Left colon (tissue), 2 donors: ENCODE data around the gene SLC43A2. TPM values are rescaled to one million over a fixed set of nuclear protein-coding genes. Genes with fewer than 3 reads are reported as not detected.
A peak's percentile ranks its signal among the peaks of the same experiment; 100 is the strongest.

ENCODE experiments used
- ATAC-seq: fragments of 200-7000 bp; cut with Tn5 transposase; one replicate; pipeline ENCODE4 v1.9.1; 2020; ENCODE audit warnings: mild to moderate bottlenecking, moderate library complexity
- DNase-seq, 2 donors: peaks; one replicate each; pipeline ENCODE4 v3.0.0-alpha.2; 2020
- intact Hi-C, 2 donors: fragments of 100-400 bp; cut with DNase I in 1 of 2; cut with micrococcal nuclease in 1 of 2; formaldehyde crosslinking; loops; one replicate each; pipeline versions ENCODE4 v1.11.2 to v1.14.0; 2022; cut with DNase I, micrococcal nuclease
- total RNA-seq, 2 donors: library from RNA; stranded (reverse); fragmentation: NEBNext Ultra II Directional; extraction: Animal tissue kit (Norgen Biotek cat#: 25700); gene quantifications; one replicate each; pipeline ENCODE4 v1.2.1, GENCODE V29; 2021
- donor health status: DM: no; HTN: no; CAD: no.
- donor health status: DM: yes; HTN: yes; CAD: no.

The SLC43A2 gene
- total RNA-seq, 2 donors from 2014 or later: 19.4 to 22.8 TPM

GRCh38 chr17:1628856-1629503 lies 346 bp upstream of the SLC43A2 start:
- peak; percentile 85 for ATAC-seq
- intact Hi-C loops: loop anchor here in 1 of 2 donors (5.0 kb wide), 1 partner anchor 52 kb away; no protein-coding TSS in a partner anchor
- peak; percentile 95 for DNase-seq

DNA sequence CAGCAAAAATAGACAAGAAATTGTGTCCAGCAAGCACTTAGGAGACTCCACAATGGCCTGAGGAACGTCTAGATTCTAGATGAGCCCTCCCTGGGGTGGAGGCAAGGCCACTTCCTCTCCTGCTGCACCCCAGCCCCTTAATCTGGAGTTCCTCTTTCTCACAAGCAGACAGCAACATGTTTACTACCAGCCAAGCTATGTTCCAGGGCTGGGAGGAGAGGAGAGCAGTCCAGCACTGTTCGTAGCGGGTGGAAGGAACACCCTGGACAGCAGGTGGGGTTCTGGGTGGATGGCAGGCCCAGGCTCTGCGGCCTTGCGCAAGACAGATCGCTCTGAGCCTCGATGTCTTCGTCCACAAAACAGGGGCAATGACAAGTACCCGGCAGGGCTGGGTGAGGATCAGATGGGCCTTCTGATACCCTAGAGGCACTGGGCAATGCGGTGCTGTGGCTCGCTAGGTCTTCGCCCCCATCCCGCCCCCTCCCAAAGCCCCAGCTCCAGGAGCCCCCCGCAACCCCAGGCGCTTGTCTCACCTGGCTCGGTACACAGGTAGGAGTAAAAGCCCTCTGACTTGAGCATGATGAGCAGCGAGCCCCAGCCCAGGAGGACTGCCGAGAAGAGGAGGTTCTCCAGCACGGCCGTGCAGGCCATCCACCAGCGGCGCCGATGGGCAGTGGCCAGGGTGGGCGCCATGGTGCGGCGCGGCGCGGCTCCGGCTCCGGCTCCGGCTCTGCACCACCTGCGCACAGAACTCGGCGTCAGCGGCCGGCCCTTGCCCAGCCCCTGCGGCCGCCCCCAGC lies 1.3 kb downstream of the SLC43A2 start:
- intact Hi-C loops: loop anchor here in 1 of 2 donors (5.0 kb wide), 1 partner anchor 50 kb away; no protein-coding TSS in a partner anchor
- ATAC-seq (no peak), DNase-seq (peak in 1 of 2 donors; percentile 28)

GRCh38 chr17:1626333-1626732 lies 2.3 kb downstream of the SLC43A2 start:
- DNase-seq: no peak
- ATAC-seq: no peak
- intact Hi-C loops: loop anchor here in 1 of 2 donors (5.0 kb wide), 1 partner anchor 49 kb away; no protein-coding TSS in a partner anchor

- DNase-seq (no peak), ATAC-seq (no peak)
Measured at GRCh38 chr17:1625581-1625980, 3.1 kb downstream of the SLC43A2 start.

DNA sequence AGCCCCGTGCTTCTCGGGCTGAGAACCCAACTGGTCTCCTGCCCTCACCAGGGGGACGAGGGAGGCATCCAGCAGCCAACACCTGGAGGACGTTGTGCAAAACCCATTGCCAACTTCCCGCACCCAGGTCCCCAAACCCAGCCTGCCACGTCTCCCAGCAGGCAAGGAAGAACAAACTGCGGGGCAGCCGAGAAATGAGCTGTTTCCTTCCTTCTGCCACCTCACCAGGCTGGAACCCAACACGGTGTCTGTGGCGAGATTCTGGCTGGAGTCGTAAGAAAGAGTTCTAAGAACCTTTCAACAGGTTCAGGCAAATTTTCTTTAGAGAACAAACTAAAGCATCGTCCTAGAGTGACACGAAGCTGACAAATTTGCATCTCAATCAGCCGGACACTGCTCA lies 3.6 kb downstream of the SLC43A2 start:
- DNase-seq (no peak), ATAC-seq (no peak)
- intact Hi-C loops: loop anchor here in 1 of 2 donors (5.0 kb wide), 1 partner anchor 48 kb away; no protein-coding TSS in a partner anchor

More at GRCh38 chr17:1625581-1625980, 3.1 kb downstream of the SLC43A2 start:
- intact Hi-C loops: loop anchor here in 1 of 2 donors (5.0 kb wide), 1 partner anchor 48 kb away; no protein-coding TSS in a partner anchor

- no peak for DNase-seq
- ATAC-seq: no peak
- intact Hi-C loops: loop anchor here in 1 of 2 donors (5.0 kb wide), 1 partner anchor 47 kb away; no protein-coding TSS in a partner anchor
Measured at GRCh38 chr17:1624650-1625049, 4.0 kb downstream of the SLC43A2 start.

- intact Hi-C loops: no loop called here
- no peak for DNase-seq
- no peak for ATAC-seq
Measured at GRCh38 chr17:1623057-1623630, 5.5 kb downstream of the SLC43A2 start.

DNA sequence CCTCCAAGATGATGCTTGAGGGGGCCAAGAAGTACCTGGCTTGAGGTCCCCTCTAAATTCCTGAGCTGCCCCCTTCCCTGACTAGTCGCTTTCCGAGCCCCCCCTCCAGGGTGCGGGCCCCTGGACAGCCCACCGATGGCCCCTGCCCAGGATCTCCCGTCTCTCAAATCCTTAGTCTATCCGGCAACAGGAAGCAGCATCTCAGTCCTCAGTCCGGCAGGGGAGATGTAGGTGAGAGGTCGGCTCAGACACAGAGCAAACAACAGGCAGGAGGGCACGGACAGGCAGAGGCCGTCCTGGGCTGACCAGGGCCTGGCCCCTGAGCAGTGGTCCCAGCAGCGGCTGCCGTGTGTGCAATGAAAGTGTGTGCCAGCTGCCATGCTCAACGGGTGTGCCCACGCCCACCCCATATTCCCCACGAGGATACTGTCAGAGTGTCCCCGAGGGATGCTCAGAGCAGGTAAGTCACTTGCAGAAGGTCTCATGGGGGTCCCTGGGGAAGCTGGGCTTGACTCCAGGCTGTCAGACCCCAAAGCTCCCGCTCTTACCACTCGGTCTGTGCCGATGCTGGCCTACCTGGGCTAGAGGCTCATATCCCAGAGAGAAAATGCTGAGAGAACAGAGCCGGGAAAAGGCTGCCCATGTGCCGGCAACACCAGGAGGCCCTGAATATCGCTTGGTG lies 7.2 kb downstream of the SLC43A2 start:
- intact Hi-C loops: no loop called here
- no peak for DNase-seq
- no peak for ATAC-seq

GRCh38 chr17:1620486-1620885 lies 8.1 kb downstream of the SLC43A2 start:
- ATAC-seq (no peak), DNase-seq (no peak)
- intact Hi-C loops: no loop called here

DNA sequence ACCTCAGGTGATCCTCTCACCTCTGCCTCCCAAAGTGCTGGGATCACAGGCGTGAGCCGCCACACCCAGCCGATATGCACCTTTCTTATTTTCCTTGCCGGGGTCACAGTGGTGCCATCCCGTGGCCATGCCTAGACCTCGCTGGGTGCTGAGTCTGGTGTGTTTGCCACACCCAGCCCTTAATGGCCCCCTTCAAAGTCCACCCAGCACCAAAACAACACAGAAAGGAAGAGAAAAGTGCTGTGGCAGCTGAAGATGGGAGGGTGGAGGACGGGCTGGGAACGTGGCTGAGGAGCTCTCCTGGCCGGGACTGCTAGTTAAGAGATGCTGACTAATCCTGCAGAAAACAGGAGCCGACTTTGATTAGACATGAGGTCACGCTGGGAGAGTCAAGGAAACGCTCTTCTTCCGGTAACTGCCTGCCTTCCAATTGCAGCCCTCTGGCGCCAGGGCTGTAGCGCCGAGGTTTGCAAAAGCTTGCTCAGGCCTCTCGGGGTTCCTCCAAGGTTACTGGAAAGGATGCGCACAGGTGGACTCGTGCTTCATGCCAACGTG lies 10.9 kb downstream of the SLC43A2 start:
- ATAC-seq (peak; percentile 91), DNase-seq (peak; percentile 80 to 86)
- intact Hi-C loops: no loop called here

DNA sequence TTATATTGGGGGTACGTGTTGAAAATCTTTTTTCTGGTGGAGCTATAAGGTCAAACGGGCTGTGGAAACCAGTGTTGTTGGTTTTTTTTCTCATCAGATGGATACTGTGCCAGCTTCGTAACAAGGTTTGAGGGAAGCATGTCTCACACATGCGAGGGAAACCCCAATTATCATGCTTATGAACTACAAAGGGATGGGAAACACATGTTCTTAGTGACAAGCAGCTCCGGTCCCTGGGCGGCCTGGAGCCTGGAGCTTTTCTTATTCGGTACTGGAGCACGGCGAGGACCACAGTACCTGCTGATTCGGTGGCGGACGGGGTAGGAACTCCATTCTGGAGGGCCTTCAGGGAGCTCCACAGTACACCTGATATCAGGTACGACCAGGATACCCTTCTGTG lies 12.5 kb downstream of the SLC43A2 start:
- intact Hi-C loops: no loop called here
- DNase-seq: no peak

GRCh38 chr17:1612400-1612799 lies 16.2 kb downstream of the SLC43A2 start:
- DNase-seq: no peak
- ATAC-seq: no peak
- intact Hi-C loops: no loop called here

More for the DNA sequence above, 12.5 kb downstream of the SLC43A2 start:
- no peak for ATAC-seq

- ATAC-seq (no peak), DNase-seq (no peak)
- intact Hi-C loops: no loop called here
Measured at GRCh38 chr17:1611715-1612114, 16.9 kb downstream of the SLC43A2 start.

DNA sequence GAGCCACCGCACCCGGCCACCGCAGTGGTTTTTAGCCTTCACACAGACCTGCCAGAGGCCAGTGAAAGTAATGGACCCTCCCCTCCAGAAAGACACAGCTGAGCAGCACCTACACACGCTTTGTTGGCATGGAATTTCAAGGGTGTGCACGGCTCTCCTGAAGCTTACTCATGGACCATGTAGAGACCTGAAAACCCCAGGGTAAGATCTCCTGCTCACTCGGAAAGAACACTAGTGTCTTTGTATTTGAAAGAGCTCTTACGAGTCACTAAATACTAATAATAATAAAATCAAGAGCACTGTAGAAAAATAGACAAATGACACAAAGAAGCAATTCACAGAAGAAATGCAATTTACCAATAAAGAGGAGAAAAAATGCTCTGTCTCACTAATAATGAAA lies 20.0 kb downstream of the SLC43A2 start:
- intact Hi-C loops: no loop called here
- no peak for ATAC-seq
- DNase-seq: no peak

DNA sequence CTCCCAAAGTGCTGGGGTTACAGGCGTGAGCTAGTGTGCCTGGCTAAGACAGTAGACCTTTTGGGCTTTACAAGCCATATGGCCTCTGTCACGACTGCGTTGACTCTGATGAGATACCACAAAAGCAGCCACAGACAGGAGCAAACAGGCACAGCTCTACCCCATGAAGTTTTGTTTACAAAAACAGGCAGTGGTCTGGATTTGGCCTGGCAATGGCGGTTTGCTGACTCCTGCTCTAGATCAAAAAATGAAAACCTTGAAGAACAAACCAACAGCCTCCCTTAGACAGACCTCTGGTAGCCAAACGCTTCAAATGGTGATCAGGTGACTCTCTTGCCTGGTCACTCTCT lies 20.7 kb downstream of the SLC43A2 start:
- ATAC-seq: no peak
- intact Hi-C loops: no loop called here
- no peak for DNase-seq

GRCh38 chr17:1606352-1606985 lies 22.2 kb downstream of the SLC43A2 start:
- ATAC-seq: no peak

GRCh38 chr17:1605681-1606351 lies 22.8 kb downstream of the SLC43A2 start:
- intact Hi-C loops: no loop called here
- DNase-seq (no peak), ATAC-seq (no peak)

More at GRCh38 chr17:1606352-1606985, 22.2 kb downstream of the SLC43A2 start:
- no peak for DNase-seq
- intact Hi-C loops: no loop called here
